ENCODE results near the gene KIFAP3. TPM values are rescaled to one million over a fixed set of nuclear protein-coding genes. Genes with fewer than 3 reads are reported as not detected.

The KIFAP3 gene
- total and polyA plus RNA-seq, 2 of the 8 experiments (the other 6 are each of a cell fraction or from before 2014, with no cell fraction given) = 1.3 to 3.2 TPM

- H2BK120ac ChIP-seq (replicated peaks; ENCODE audit: low read depth, low read length) = no peak overlapping the region
- H2BK20ac ChIP-seq (ENCODE audit: low read length) = no peak overlapping the region
- no peak overlapping the region for H2BK12ac ChIP-seq (ENCODE audit: low read depth, low read length)
- TF ChIP-seq EGR1 (IDR thresholded peaks at IDR 0.05; ENCODE audit: borderline replicate concordance, low read depth, low read length) (no peak), CTCF (IDR thresholded peaks at IDR 0.05; ENCODE audit: control extremely low read depth in 1 of 3, insufficient read depth in 1 of 3, low read depth in 1 of 3, low read length in 3 of 3) (no peak)
- H3K23me2 ChIP-seq (ENCODE audit: low read depth, low read length) = no peaks in the 10 kb centered on the region
- H2AK5ac ChIP-seq (ENCODE audit: low read depth, low read length) = no peak overlapping the region
- H2BK15ac ChIP-seq (ENCODE audit: low read length) = no peak overlapping the region
- no peak overlapping the region for H4K8ac ChIP-seq (ENCODE audit: extremely low read depth, insufficient read depth, low read length)
- no peak overlapping the region for H3K4me3 ChIP-seq (ENCODE audit: extremely low read depth in 1 of 4, insufficient read depth in 2 of 4, low read depth in 3 of 4, low read length in 4 of 4)
- H3K36me3 ChIP-seq (ENCODE audit: control insufficient read depth in 2 of 4, insufficient read depth in 4 of 4, low read length in 3 of 4) = no peaks in the 10 kb centered on the region
- no peak overlapping the region for H3K27ac ChIP-seq (ENCODE audit: low read depth, low read length)
- no peak overlapping the region for H2BK5ac ChIP-seq (ENCODE audit: low read depth, low read length)
- no peak overlapping the region for H3K4me2 ChIP-seq (ENCODE audit: insufficient read depth in 1 of 2, low read depth in 2 of 2, low read length in 2 of 2)
- H4K91ac ChIP-seq (replicated peaks; ENCODE audit: insufficient read length, low read length) = no peak overlapping the region
- DNase-seq (ENCODE audit: low read depth in 1 of 2, low spot score in 2 of 2) (no peak), FAIRE-seq (no peak)
- H3K56ac ChIP-seq (replicated peaks; ENCODE audit: insufficient read length, low read depth, low read length) = no peak overlapping the region
- no peak overlapping the region for H3K18ac ChIP-seq (ENCODE audit: extremely low read depth, low read length)
- WGBS, 2 experiments (ENCODE audit: extremely low coverage in 1 of 2, insufficient coverage in 1 of 2, insufficient read length in 1 of 2, insufficient replicate concordance in 2 of 2, low coverage in 1 of 2, low lambda C conversion rate in 2 of 2, missing lambda C conversion rate in 1 of 2) = 84 to 100% methylated on average over 1 to 2 of the region's 2 CpGs
- no peaks in the 10 kb centered on the region for H4K20me1 ChIP-seq (replicated peaks in 1 of 2; ENCODE audit: control insufficient read depth in 1 of 2, insufficient read depth in 2 of 2, low read length in 2 of 2)
- ChIA-PET POLR2A (ENCODE audit: partially characterized antibody) (no interaction called here), CTCF (ENCODE audit: partially characterized antibody) (no interaction called here)
- H3K14ac ChIP-seq (ENCODE audit: insufficient read length) = no peak overlapping the region
- H3K23ac ChIP-seq (ENCODE audit: insufficient read length) = no peak overlapping the region
- H3K27me3 ChIP-seq (replicated peaks in 1 of 4; ENCODE audit: control insufficient read depth in 3 of 4, extremely low read depth in 1 of 4, insufficient read depth in 3 of 4, low read length in 3 of 4) = peaks cover 0 to 1% (median 0%) of the 10 kb centered on the region in 4 experiments; a peak in 1 of 7 replicates
- no peaks in the 10 kb centered on the region for H3K79me1 ChIP-seq (ENCODE audit: low read depth, low read length)
- H3K4me1 ChIP-seq (replicated peaks in 1 of 4; ENCODE audit: control insufficient read depth in 3 of 4, insufficient read depth in 4 of 4, low read length in 3 of 4) = no peaks in the 10 kb centered on the region
- no peak overlapping the region for H3K9ac ChIP-seq (replicated peaks in 1 of 4; ENCODE audit: extremely low read depth in 1 of 4, low read depth in 3 of 4, low read length in 3 of 4)
- no peaks in the 10 kb centered on the region for H3K9me3 ChIP-seq (ENCODE audit: insufficient read depth in 2 of 2, low read depth in 1 of 2, low read length in 1 of 2)
- no peak overlapping the region for H4K5ac ChIP-seq (ENCODE audit: insufficient read length, low read depth, low read length)
- H2AFZ ChIP-seq (ENCODE audit: low read length) = no peak overlapping the region
- no peaks in the 10 kb centered on the region for H3K79me2 ChIP-seq (ENCODE audit: control insufficient read depth in 1 of 2, insufficient read depth in 2 of 2, low read length in 2 of 2)
- no peak overlapping the region for H3K4ac ChIP-seq (replicated peaks; ENCODE audit: insufficient read length, low read depth, low read length)
These were observed 78.5 kb downstream of the KIFAP3 start for GRCh38 chr1:169995993-169996392.

All from H1 (cell line).